ENCODE data around the gene E2F8. TPM values are rescaled to one million over a fixed set of nuclear protein-coding genes. Genes with fewer than 3 reads are reported as not detected.

The E2F8 gene
- polyA plus RNA-seq, 4 donors: 0.27 to 13.3 (median 2.6) TPM

DNA sequence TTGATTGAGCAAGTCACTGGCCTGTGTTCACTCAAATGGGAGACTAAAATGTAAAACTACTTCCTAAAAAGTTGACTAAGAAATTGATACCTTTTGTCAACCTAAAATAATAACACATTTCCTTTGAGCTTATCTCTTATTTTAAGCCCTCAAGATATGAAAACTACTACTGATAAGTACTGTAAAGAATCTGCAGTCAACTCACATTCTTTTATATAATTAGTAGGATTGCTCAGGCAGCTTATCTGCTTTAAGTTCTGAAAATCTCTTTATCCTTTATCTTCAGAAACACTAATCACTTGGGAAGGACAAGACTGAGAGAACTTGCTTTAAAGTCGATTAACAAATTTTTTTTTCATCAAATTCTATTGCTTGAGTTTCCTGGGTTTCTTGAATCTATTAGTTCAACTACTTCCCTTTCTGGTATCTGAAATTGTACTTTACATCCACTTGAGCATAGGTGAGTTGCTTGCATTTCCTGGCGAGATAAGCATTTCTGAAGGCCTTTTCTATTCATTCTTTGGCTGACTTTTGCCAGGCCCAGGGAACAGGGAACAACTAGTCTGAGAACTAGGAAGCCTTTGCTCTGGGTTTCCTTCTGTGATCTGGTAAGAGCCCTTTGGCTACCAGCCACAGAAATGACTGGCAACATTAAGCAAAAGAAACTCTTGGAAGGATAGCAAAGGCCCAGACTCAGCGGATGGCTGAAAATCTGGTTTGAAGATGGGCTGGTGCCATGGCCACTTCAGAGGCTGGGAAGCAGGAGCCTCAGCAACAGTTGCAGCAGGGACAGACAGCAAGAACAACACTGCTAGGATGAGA lies 19.6 kb downstream of the E2F8 start:
- Histone ChIP-seq H3K27me3 (ENCODE audit: control insufficient read depth in 3 of 3, insufficient read depth in 3 of 3, low read length in 3 of 3) (no peaks in the 10 kb centered on the region), H3K4me3 (ENCODE audit: low read depth in 1 of 3, low read length in 3 of 3) (no peak overlapping the region), H3K27ac (ENCODE audit: low read depth in 1 of 3, low read length in 2 of 3) (peak overlapping the region in 1 of 3 donors; percentile 48), H3K4me1 (ENCODE audit: control insufficient read depth in 3 of 3, insufficient read depth in 2 of 3, low read depth in 1 of 3, low read length in 2 of 3) (peaks cover 0 to 19% (median 3%) of the 10 kb centered on the region in 3 donors), H3K36me3 (ENCODE audit: control insufficient read depth in 3 of 3, insufficient read depth in 2 of 3, low read depth in 1 of 3, low read length in 3 of 3) (peaks cover 0 to 9% (median 2%) of the 10 kb centered on the region in 3 donors), H3K9me3 (ENCODE audit: control insufficient read depth in 2 of 2, insufficient read depth in 1 of 2, low read depth in 1 of 2, low read length in 1 of 2) (peaks cover 0 to 7% of the 10 kb centered on the region in 2 donors)
- DNase-seq (peak; percentile 51 to 61), FAIRE-seq (no peak)
- WGBS, 3 donors: 27 to 39% (median 39%) methylated on average over 3 of the region's 3 CpGs

DNA sequence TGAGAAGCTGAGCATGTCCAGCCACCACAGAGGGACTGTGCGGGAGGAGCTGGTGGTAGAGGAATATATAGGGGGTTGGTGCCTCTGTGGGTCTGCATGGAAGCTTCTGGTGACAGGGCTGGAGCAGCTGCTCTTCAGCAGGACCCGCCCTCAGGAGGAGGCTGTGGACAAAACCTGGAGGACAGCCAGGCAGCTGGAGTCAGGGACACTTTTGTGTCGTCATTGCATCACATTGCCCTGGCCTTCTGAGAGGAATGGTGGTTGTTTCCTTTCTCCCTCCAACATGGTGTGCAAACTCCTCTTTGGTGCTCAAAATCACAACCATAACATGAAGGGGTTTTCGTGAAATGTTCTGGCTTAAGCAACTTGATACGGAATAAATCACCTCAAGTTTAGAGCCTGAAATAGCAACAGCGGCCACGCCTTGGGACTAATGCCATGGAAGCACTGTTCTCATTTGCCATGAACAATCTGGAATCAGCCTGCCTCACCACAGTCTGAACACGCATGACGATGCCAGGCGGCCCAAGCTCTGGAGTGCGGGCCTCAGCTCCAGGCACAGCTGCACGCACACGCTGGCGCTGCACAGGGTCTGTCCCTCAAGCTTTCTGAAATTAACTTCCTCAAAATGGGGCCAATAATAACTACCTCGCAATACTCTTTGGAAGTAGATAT lies 21.8 kb downstream of the E2F8 start:
- peaks cover 0 to 7% of the 10 kb centered on the region in 2 donors for H3K9me3 ChIP-seq (ENCODE audit: control insufficient read depth in 2 of 2, insufficient read depth in 1 of 2, low read depth in 1 of 2, low read length in 1 of 2)
- H3K36me3 ChIP-seq (ENCODE audit: control insufficient read depth in 3 of 3, insufficient read depth in 2 of 3, low read depth in 1 of 3, low read length in 3 of 3): peaks cover 0 to 3% (median 2%) of the 10 kb centered on the region in 3 donors
- H3K4me3 ChIP-seq (ENCODE audit: low read depth in 1 of 3, low read length in 3 of 3): no peak overlapping the region
- H3K27ac ChIP-seq (ENCODE audit: low read depth in 1 of 3, low read length in 2 of 3): no peak overlapping the region
- DNase-seq: peak in 1 of 2 donors; percentile 42
- H3K27me3 ChIP-seq (ENCODE audit: control insufficient read depth in 3 of 3, insufficient read depth in 3 of 3, low read length in 3 of 3): no peaks in the 10 kb centered on the region
- no peak for FAIRE-seq
- WGBS, 3 donors: 74 to 82% (median 79%) methylated on average over 15 of the region's 15 CpGs
- peaks cover 0 to 15% (median 3%) of the 10 kb centered on the region in 3 donors for H3K4me1 ChIP-seq (ENCODE audit: control insufficient read depth in 3 of 3, insufficient read depth in 2 of 3, low read depth in 1 of 3, low read length in 2 of 3)

DNA sequence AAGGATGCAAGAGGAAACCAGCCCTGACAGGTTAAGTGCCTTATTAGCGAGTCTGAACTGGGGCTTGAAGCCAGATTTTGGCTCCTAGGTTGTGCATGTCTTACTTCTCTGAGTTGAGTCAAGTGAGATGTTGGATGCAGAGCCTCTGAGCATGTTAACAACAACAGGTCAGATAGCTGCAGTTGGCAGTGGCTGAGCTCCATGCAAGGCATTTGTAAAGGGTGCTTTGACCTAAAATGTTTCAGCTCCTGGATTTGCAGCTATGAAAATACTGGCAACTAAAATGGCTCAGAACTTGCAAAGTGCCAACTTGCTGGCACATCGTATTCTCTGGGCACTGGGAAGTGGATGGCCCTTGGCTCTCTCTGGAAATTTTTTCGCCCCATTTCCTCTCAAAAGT lies 22.5 kb downstream of the E2F8 start:
- Histone ChIP-seq H3K36me3 (ENCODE audit: control insufficient read depth in 3 of 3, insufficient read depth in 2 of 3, low read depth in 1 of 3, low read length in 3 of 3) (no peaks in the 10 kb centered on the region), H3K9me3 (ENCODE audit: control insufficient read depth in 2 of 2, insufficient read depth in 1 of 2, low read depth in 1 of 2, low read length in 1 of 2) (peaks cover 0 to 7% of the 10 kb centered on the region in 2 donors), H3K27ac (ENCODE audit: low read depth in 1 of 3, low read length in 2 of 3) (no peak overlapping the region), H3K4me1 (ENCODE audit: control insufficient read depth in 3 of 3, insufficient read depth in 2 of 3, low read depth in 1 of 3, low read length in 2 of 3) (peaks cover 0 to 15% (median 3%) of the 10 kb centered on the region in 3 donors), H3K4me3 (ENCODE audit: low read depth in 1 of 3, low read length in 3 of 3) (no peak overlapping the region), H3K27me3 (ENCODE audit: control insufficient read depth in 3 of 3, insufficient read depth in 3 of 3, low read length in 3 of 3) (no peaks in the 10 kb centered on the region)
- no peak for DNase-seq
- 61 to 73% (median 67%) methylated on average over 3 of the region's 3 CpGs for WGBS, 3 donors
- FAIRE-seq: no peak

DNA sequence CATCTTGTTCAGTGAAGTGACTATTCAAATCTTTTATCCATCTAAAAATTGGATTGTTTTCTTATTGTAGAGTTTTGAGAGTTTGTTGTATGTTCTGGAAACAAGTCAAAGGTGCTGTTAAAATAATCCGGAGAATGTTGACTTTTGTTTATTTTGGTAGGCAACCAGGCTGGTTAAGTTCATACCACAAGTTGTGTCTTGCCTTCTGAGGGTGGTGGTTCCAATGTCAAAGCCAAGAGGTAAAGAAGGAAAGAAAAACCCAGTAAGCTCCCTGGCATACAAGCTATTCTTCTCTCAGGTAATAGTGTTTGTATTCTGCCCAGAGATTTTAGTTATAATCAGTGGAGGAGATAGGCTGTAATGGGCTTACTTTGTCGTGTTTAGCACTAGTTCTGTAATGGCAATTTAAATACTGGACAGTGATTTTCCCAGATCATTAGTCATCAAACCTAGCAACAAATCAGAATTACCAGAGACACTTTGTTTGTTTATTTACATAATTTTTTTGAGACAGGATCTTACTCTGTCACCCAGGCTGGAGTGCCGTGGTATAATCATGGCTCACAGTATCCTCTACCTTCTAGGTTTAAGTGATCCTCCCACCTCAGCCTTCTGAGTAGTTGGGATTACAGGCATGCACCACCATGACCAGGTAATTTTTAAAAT lies 23.9 kb downstream of the E2F8 start:
- no peak for DNase-seq
- WGBS, 3 donors: 54 to 59% (median 55%) methylated on average over 3 of the region's 3 CpGs
- Histone ChIP-seq H3K27ac (ENCODE audit: low read depth in 1 of 3, low read length in 2 of 3) (no peak overlapping the region), H3K4me3 (ENCODE audit: low read depth in 1 of 3, low read length in 3 of 3) (no peak overlapping the region), H3K27me3 (ENCODE audit: control insufficient read depth in 3 of 3, insufficient read depth in 3 of 3, low read length in 3 of 3) (no peaks in the 10 kb centered on the region), H3K36me3 (ENCODE audit: control insufficient read depth in 3 of 3, insufficient read depth in 2 of 3, low read depth in 1 of 3, low read length in 3 of 3) (no peaks in the 10 kb centered on the region), H3K4me1 (ENCODE audit: control insufficient read depth in 3 of 3, insufficient read depth in 2 of 3, low read depth in 1 of 3, low read length in 2 of 3) (peaks cover 0 to 14% (median 3%) of the 10 kb centered on the region in 3 donors), H3K9me3 (ENCODE audit: control insufficient read depth in 2 of 2, insufficient read depth in 1 of 2, low read depth in 1 of 2, low read length in 1 of 2) (no peaks in the 10 kb centered on the region)
- FAIRE-seq: no peak

DNA sequence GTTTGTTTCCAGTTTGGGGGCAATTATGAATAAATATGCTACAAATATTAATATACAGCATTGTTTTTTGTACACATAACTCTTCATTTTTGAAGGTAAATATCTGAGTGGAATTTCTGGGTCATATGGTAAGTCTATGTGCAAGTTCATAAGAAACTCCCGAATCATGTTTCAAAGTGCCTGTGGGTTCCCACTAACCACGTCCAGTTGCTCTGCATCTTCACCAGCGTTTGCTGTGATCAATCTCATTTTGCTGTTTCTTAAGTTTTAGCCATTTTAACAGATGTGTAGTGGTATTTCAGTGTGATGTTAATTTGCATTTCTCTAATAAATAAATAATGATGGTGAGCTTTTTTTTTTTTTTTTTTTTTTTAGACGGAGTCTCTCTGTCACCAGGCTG lies 24.7 kb downstream of the E2F8 start:
- Histone ChIP-seq H3K36me3 (ENCODE audit: control insufficient read depth in 3 of 3, insufficient read depth in 2 of 3, low read depth in 1 of 3, low read length in 3 of 3) (no peaks in the 10 kb centered on the region), H3K27me3 (ENCODE audit: control insufficient read depth in 3 of 3, insufficient read depth in 3 of 3, low read length in 3 of 3) (no peaks in the 10 kb centered on the region), H3K9me3 (ENCODE audit: control insufficient read depth in 2 of 2, insufficient read depth in 1 of 2, low read depth in 1 of 2, low read length in 1 of 2) (no peaks in the 10 kb centered on the region), H3K4me3 (ENCODE audit: low read depth in 1 of 3, low read length in 3 of 3) (no peak overlapping the region), H3K27ac (ENCODE audit: low read depth in 1 of 3, low read length in 2 of 3) (no peak overlapping the region), H3K4me1 (ENCODE audit: control insufficient read depth in 3 of 3, insufficient read depth in 2 of 3, low read depth in 1 of 3, low read length in 2 of 3) (peaks cover 0 to 6% (median 0%) of the 10 kb centered on the region in 3 donors)
- FAIRE-seq (no peak), DNase-seq (no peak)
- 79 to 91% (median 81%) methylated on average over 4 of the region's 4 CpGs for WGBS, 3 donors

DNA sequence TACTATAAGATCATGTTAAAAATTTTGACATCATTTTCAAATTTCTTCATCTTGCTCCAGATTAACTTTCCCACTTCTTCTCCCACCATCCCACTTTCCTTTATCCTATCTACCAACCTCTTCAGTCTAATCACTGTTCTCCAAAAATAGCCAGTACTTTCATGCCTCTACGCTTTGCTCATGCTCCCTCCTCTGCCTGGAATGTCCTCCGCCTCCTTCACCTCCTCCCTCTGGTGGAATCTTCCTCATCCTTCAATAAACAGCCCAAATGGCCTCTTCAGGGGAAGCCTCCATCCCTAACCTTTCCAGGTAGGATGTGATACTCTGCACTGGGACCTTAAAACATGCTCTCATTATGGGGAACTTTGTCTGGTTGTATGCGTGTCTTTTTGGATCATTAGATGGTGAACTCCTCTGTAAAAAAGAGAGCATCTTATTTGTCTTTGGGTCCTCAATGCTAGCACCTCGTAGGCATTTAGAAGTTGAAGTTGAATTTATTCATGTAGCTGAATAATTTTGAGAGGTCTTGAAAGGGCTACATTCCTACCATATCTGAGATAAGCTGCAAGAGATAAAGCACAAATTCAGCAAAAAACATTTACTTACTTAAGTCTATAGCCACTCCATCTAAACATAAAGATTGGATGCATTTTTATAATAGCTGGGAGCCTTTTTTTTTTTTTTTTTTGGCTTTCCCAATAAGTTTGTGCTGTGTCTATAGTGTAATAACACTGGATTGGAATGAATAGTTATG lies 31.0 kb downstream of the E2F8 start:
- FAIRE-seq: no peak
- Histone ChIP-seq H3K27me3 (ENCODE audit: control insufficient read depth in 3 of 3, insufficient read depth in 3 of 3, low read length in 3 of 3) (no peaks in the 10 kb centered on the region), H3K4me1 (ENCODE audit: control insufficient read depth in 3 of 3, insufficient read depth in 2 of 3, low read depth in 1 of 3, low read length in 2 of 3) (no peaks in the 10 kb centered on the region), H3K9me3 (ENCODE audit: control insufficient read depth in 2 of 2, insufficient read depth in 1 of 2, low read depth in 1 of 2, low read length in 1 of 2) (no peaks in the 10 kb centered on the region), H3K27ac (ENCODE audit: low read depth in 1 of 3, low read length in 2 of 3) (no peak overlapping the region), H3K4me3 (ENCODE audit: low read depth in 1 of 3, low read length in 3 of 3) (no peak overlapping the region), H3K36me3 (ENCODE audit: control insufficient read depth in 3 of 3, insufficient read depth in 2 of 3, low read depth in 1 of 3, low read length in 3 of 3) (no peaks in the 10 kb centered on the region)
- no peak for DNase-seq
- 78 to 86% (median 82%) methylated on average over 4 of the region's 4 CpGs for WGBS, 3 donors

DNA sequence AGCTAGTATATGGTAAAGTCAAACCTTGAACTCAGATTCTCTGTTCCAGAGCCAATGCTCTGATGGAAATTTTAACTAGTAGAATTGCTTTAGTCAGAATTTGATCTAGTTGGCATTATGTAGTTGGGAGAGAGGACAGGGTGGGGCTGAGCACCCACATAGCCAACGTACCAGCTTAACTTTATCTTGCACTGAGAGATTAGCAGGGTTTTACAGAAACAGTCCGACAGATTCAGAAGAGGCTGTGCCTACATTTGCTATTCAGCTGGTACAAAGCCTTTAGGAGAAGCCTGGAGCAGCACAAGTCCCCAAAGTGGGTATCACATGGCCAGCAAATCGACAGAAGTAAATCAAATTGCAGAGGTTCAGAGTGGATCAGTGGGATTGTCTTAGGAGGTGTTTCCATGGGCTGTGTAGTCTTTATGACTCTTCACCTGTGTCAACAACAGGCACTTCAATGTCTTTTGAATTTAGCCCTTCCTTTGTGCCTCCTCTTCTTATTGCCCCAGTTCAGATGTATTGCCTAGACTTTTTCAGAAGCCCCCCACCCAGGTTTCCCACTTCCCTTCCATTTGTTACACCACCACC lies 31.7 kb downstream of the E2F8 start:
- no peaks in the 10 kb centered on the region for H3K27me3 ChIP-seq (ENCODE audit: control insufficient read depth in 3 of 3, insufficient read depth in 3 of 3, low read length in 3 of 3)
- no peak overlapping the region for H3K4me3 ChIP-seq (ENCODE audit: low read depth in 1 of 3, low read length in 3 of 3)
- no peaks in the 10 kb centered on the region for H3K9me3 ChIP-seq (ENCODE audit: control insufficient read depth in 2 of 2, insufficient read depth in 1 of 2, low read depth in 1 of 2, low read length in 1 of 2)
- no peaks in the 10 kb centered on the region for H3K36me3 ChIP-seq (ENCODE audit: control insufficient read depth in 3 of 3, insufficient read depth in 2 of 3, low read depth in 1 of 3, low read length in 3 of 3)
- DNase-seq: no peak
- FAIRE-seq: no peak
- H3K4me1 ChIP-seq (ENCODE audit: control insufficient read depth in 3 of 3, insufficient read depth in 2 of 3, low read depth in 1 of 3, low read length in 2 of 3): no peaks in the 10 kb centered on the region
- no peak overlapping the region for H3K27ac ChIP-seq (ENCODE audit: low read depth in 1 of 3, low read length in 2 of 3)
- WGBS, 3 donors: 16 to 57% (median 37%) methylated on average over 3 of the region's 3 CpGs
